ENCODE measurements around the gene SUGP2. TPM values are rescaled to one million over a fixed set of nuclear protein-coding genes. Genes with fewer than 3 reads are reported as not detected.

SUGP2 gene
- total RNA-seq, 2 experiments from 2014 or later, result 126 to 192 TPM

GRCh38 chr19:19064811-19065745 is 31.8 kb upstream of the SUGP2 start:
- CTCF ChIA-PET, result interaction anchor here (0.6 to 1.6 kb wide), 7 partner anchors 16 to 677 kb away, joined by 3 to 6 read pairs (median 3); no protein-coding TSS in a partner anchor
- Mint-ChIP-seq H3K27ac (peak overlapping the region; percentile 91), H3K9me3 (ENCODE audit: low read depth) (no peaks in the 10 kb centered on the region), H3K4me3 (peak overlapping the region; percentile 86), H3K27me3 (no peaks in the 10 kb centered on the region), H3K4me1 (peaks cover 39% of the 10 kb centered on the region), H3K36me3 (no peaks in the 10 kb centered on the region)
- peak; percentile 60 for DNase-seq
- ATAC-seq, result no peak

- Mint-ChIP-seq H3K27me3 (no peaks in the 10 kb centered on the region), H3K27ac (peak overlapping the region; percentile 91), H3K4me3 (peak overlapping the region; percentile 86), H3K36me3 (no peaks in the 10 kb centered on the region), H3K9me3 (ENCODE audit: low read depth) (no peaks in the 10 kb centered on the region), H3K4me1 (peaks cover 35% of the 10 kb centered on the region)
- no peak for DNase-seq
- peak; percentile 0 for ATAC-seq
- CTCF ChIA-PET, result interaction anchor here (0.7 to 1.7 kb wide), 5 partner anchors 10 to 82 kb away, joined by 3 to 10 read pairs (median 4); no protein-coding TSS in a partner anchor
Observed at GRCh38 chr19:19064098-19064722, 30.9 kb upstream of the SUGP2 start.

- no peaks in the 10 kb centered on the region for H3K27me3 Mint-ChIP-seq
- DNase-seq (peak; percentile 100), ATAC-seq (peak; percentile 95)
- peaks cover 31% of the 10 kb centered on the region for H3K4me1 Mint-ChIP-seq
- H3K27ac Mint-ChIP-seq, result peak within 1 kb of the TSS; percentile 91
- no peaks in the 10 kb centered on the region for H3K36me3 Mint-ChIP-seq
- no peaks in the 10 kb centered on the region for H3K9me3 Mint-ChIP-seq (ENCODE audit: low read depth)
- H3K4me3 Mint-ChIP-seq, result peak within 1 kb of the TSS; percentile 86
- CTCF ChIA-PET, result interaction anchor here (0.7 to 1.7 kb wide), 5 partner anchors 9 to 83 kb away, joined by 3 to 10 read pairs (median 4); no protein-coding TSS in a partner anchor
Observed at GRCh38 chr19:19063183-19064097, 30.1 kb upstream of the SUGP2 start, which contains the start of gene SLC25A42. TSS of gene SLC25A42 (plus strand) at chr19:19063994. CDS start at chr19:19096125, 32,131 bp downstream.

- H3K36me3 Mint-ChIP-seq, result no peaks in the 10 kb centered on the region
- H3K4me3 Mint-ChIP-seq, result peak overlapping the region; percentile 86
- no peaks in the 10 kb centered on the region for H3K27me3 Mint-ChIP-seq
- no peaks in the 10 kb centered on the region for H3K9me3 Mint-ChIP-seq (ENCODE audit: low read depth)
- H3K4me1 Mint-ChIP-seq, result peaks cover 29% of the 10 kb centered on the region
- H3K27ac Mint-ChIP-seq, result peak overlapping the region; percentile 91
- CTCF ChIA-PET, result interaction anchor here (1.0 to 1.7 kb wide), 4 partner anchors 8 to 83 kb away, joined by 3 to 10 read pairs (median 5); no protein-coding TSS in a partner anchor
- DNase-seq, result no peak
- ATAC-seq, result no peak
Observed at GRCh38 chr19:19062454-19063182, 29.3 kb upstream of the SUGP2 start.

GRCh38 chr19:19061506-19061905 is 28.2 kb upstream of the SUGP2 start:
- H3K4me3 Mint-ChIP-seq, result no peak overlapping the region
- CTCF ChIA-PET, result no interaction called here
- H3K4me1 Mint-ChIP-seq, result peaks cover 24% of the 10 kb centered on the region
- DNase-seq (no peak), ATAC-seq (no peak)
- H3K36me3 Mint-ChIP-seq, result no peaks in the 10 kb centered on the region
- no peaks in the 10 kb centered on the region for H3K9me3 Mint-ChIP-seq (ENCODE audit: low read depth)
- no peaks in the 10 kb centered on the region for H3K27me3 Mint-ChIP-seq
- no peak overlapping the region for H3K27ac Mint-ChIP-seq

- CTCF ChIA-PET, result interaction anchor here (0.7 to 0.9 kb wide), 2 partner anchors 56 to 81 kb away, joined by 3 read pairs; no protein-coding TSS in a partner anchor
- H3K36me3 Mint-ChIP-seq, result no peaks in the 10 kb centered on the region
- ATAC-seq, result no peak
- no peak overlapping the region for H3K4me3 Mint-ChIP-seq
- peaks cover 17% of the 10 kb centered on the region for H3K4me1 Mint-ChIP-seq
- DNase-seq, result no peak
- no peaks in the 10 kb centered on the region for H3K27me3 Mint-ChIP-seq
- H3K27ac Mint-ChIP-seq, result no peak overlapping the region
- no peaks in the 10 kb centered on the region for H3K9me3 Mint-ChIP-seq (ENCODE audit: low read depth)
Observed at GRCh38 chr19:19059837-19060611, 26.7 kb upstream of the SUGP2 start.

GRCh38 chr19:19059018-19059836 is 25.9 kb upstream of the SUGP2 start:
- Mint-ChIP-seq H3K27ac (no peak overlapping the region), H3K4me3 (no peak overlapping the region), H3K4me1 (peaks cover 12% of the 10 kb centered on the region), H3K36me3 (no peaks in the 10 kb centered on the region), H3K9me3 (ENCODE audit: low read depth) (no peaks in the 10 kb centered on the region), H3K27me3 (no peaks in the 10 kb centered on the region)
- ATAC-seq, result no peak
- no peak for DNase-seq
- CTCF ChIA-PET, result interaction anchor here (0.7 to 1.2 kb wide), 3 partner anchors 57 to 82 kb away, joined by 3 read pairs; no protein-coding TSS in a partner anchor

GRCh38 chr19:19057720-19058119 is 24.4 kb upstream of the SUGP2 start:
- CTCF ChIA-PET, result interaction anchor here (0.6 kb wide), 1 partner anchor 211 kb away, joined by 3 read pairs; no protein-coding TSS in a partner anchor
- DNase-seq, result no peak

GRCh38 chr19:19057317-19057716 is 24.0 kb upstream of the SUGP2 start:
- H3K27ac Mint-ChIP-seq, result no peak overlapping the region
- no peak for DNase-seq
- peaks cover under 1% of the 10 kb centered on the region for H3K4me1 Mint-ChIP-seq
- H3K36me3 Mint-ChIP-seq, result no peaks in the 10 kb centered on the region
- CTCF ChIA-PET, result interaction anchor here (0.6 kb wide), 1 partner anchor 210 kb away, joined by 3 read pairs; no protein-coding TSS in a partner anchor
- H3K27me3 Mint-ChIP-seq, result no peaks in the 10 kb centered on the region
- no peak overlapping the region for H3K4me3 Mint-ChIP-seq
- ATAC-seq, result no peak
- no peaks in the 10 kb centered on the region for H3K9me3 Mint-ChIP-seq (ENCODE audit: low read depth)

More at GRCh38 chr19:19057720-19058119, 24.4 kb upstream of the SUGP2 start:
- Mint-ChIP-seq H3K36me3 (no peaks in the 10 kb centered on the region), H3K4me1 (peaks cover 4% of the 10 kb centered on the region), H3K27me3 (no peaks in the 10 kb centered on the region), H3K9me3 (ENCODE audit: low read depth) (no peaks in the 10 kb centered on the region), H3K4me3 (no peak overlapping the region), H3K27ac (no peak overlapping the region)
- no peak for ATAC-seq

GRCh38 chr19:19056636-19057275 is 23.4 kb upstream of the SUGP2 start:
- no peaks in the 10 kb centered on the region for H3K36me3 Mint-ChIP-seq
- H3K9me3 Mint-ChIP-seq (ENCODE audit: low read depth), result no peaks in the 10 kb centered on the region
- CTCF ChIA-PET, result no interaction called here
- no peak overlapping the region for H3K4me3 Mint-ChIP-seq
- DNase-seq (no peak), ATAC-seq (no peak)
- no peaks in the 10 kb centered on the region for H3K27me3 Mint-ChIP-seq
- H3K4me1 Mint-ChIP-seq, result no peaks in the 10 kb centered on the region
- H3K27ac Mint-ChIP-seq, result no peak overlapping the region
